ENCODE results near the gene SLC16A3.

SLC16A3 gene

GRCh38 chr17:82287868-82288801 lies 59.3 kb downstream of the SLC16A3 start:
- no peak for DNase-seq

Measured in stimulated activated CD4-positive, alpha-beta T cell treated with anti-CD3 and anti-CD28 coated beads, Interleukin-4, amount 100 ng/mL, for 4 hours (primary cell).